PC-3 (cell line): ENCODE data around the gene DDI2.

Source experiments
- CTCF ChIP-seq: fragments of 300-600 bp; sonication (generic); conservative IDR thresholded peaks from 2 replicates; pipeline ENCODE4 v1.5.1; 2017; ENCODE audit warnings: antibody characterized with exemption, low read depth, mild to moderate bottlenecking, low read length
- EZH2 ChIP-seq: fragments of 300-600 bp; sonication (generic); IDR thresholded peaks from one replicate; pipeline ENCODE4 v1.6.1; 2017; ENCODE audit warnings: antibody characterized with exemption, mild to moderate bottlenecking, low read length; ENCODE audit not compliant: unreplicated experiment

- TF ChIP-seq CTCF, result no peak
- no peak for TF ChIP-seq EZH2
These were observed 22.0 kb downstream of the DDI2 start for GRCh38 chr1:15639262-15639661.
